SU-DHL-6 (cell line): ENCODE data around the gene IST1.

ENCODE experiments used
- H2AFZ ChIP-seq: fragments of 200-600 bp; sonication (generic); 2 replicates; pipeline ENCODE4 v1.6.1; 2014; ENCODE audit warnings: low read depth, mild to moderate bottlenecking, moderate library complexity, mixed read lengths, antibody characterized with exemption, low read length; ENCODE audit not compliant: severe bottlenecking
- H3F3A ChIP-seq: fragments of 200-600 bp; shearing (Covaris generic); 2 replicates; pipeline ENCODE4 v1.6.0; 2016; ENCODE audit warnings: antibody characterized with exemption, mild to moderate bottlenecking; ENCODE audit not compliant: insufficient read depth
- H3K27ac ChIP-seq: fragments of 200-600 bp; sonication (generic); 2 replicates; pipeline ENCODE4 v1.5.1; 2016; ENCODE audit warnings: low read depth, mild to moderate bottlenecking, low read length, moderate library complexity, mixed read lengths
- H3K27me3 ChIP-seq: fragments of 200-600 bp; sonication (generic), shearing (Covaris generic); 2 replicates; pipeline ENCODE4 v1.6.0; 2014; ENCODE audit warnings: mild to moderate bottlenecking, low read length
- H3K36me3 ChIP-seq: fragments of 200-600 bp; sonication (generic); 2 replicates; pipeline ENCODE4 v1.6.1; 2014; ENCODE audit warnings: mild to moderate bottlenecking, low read length, mixed read lengths
- H3K4me2 ChIP-seq: fragments of 300-600, 200-600 bp; shearing (Covaris generic), sonication (generic); 2 replicates; pipeline ENCODE4 v1.6.0; 2014; ENCODE audit warnings: low read length, low read depth, mild to moderate bottlenecking; ENCODE audit not compliant: poor library complexity, severe bottlenecking
- H3K4me3 ChIP-seq: fragments of 200-600 bp; sonication (generic); 2 replicates; pipeline ENCODE4 v1.5.1; 2014; ENCODE audit warnings: antibody characterized with exemption, low read length, mild to moderate bottlenecking, mixed read lengths; ENCODE audit not compliant: insufficient read depth, poor library complexity, severe bottlenecking
- H3K79me2 ChIP-seq: fragments of 200-600 bp; sonication (generic); 2 replicates; pipeline ENCODE4 v1.6.1; 2014; ENCODE audit warnings: mild to moderate bottlenecking, low read length, moderate library complexity; ENCODE audit not compliant: insufficient read depth
- H3K9ac ChIP-seq: fragments of 200-600 bp; sonication (generic); 2 replicates; pipeline ENCODE4 v1.7.0; 2014; ENCODE audit warnings: mild to moderate bottlenecking, low read length
- H3K9me2 ChIP-seq: fragments of 200-600 bp; sonication (generic); replicated peaks from 2 replicates; pipeline ENCODE4 v1.6.1; 2014; ENCODE audit warnings: low read length; ENCODE audit not compliant: insufficient read depth
- H3K9me3 ChIP-seq: fragments of 200-600 bp; sonication (generic); 2 replicates; pipeline ENCODE4 v1.6.1; 2014; ENCODE audit warnings: low read length, mixed read lengths; ENCODE audit not compliant: insufficient read depth
- H4K20me1 ChIP-seq: fragments of 200-600 bp; sonication (generic); 2 replicates; pipeline ENCODE4 v1.6.1; 2014; ENCODE audit warnings: low read depth, mild to moderate bottlenecking, antibody characterized with exemption, low read length, moderate library complexity, mixed read lengths
- EZH2phosphoT487 ChIP-seq: fragments of 200-600 bp; sonication (generic), shearing (Covaris generic); conservative IDR thresholded peaks from 2 replicates; pipeline ENCODE4 v1.6.1; 2018; ENCODE audit warnings: mild to moderate bottlenecking, antibody characterized with exemption, low read length, moderate library complexity, mixed read lengths
- TF ChIP-seq, protein P1 (sequence below): fragments of 200-600 bp; sonication (generic); IDR thresholded peaks from one replicate; pipeline ENCODE4 v1.5.1; 2017; ENCODE audit warnings: antibody characterized with exemption, mild to moderate bottlenecking, low read length, moderate library complexity; ENCODE audit not compliant: insufficient read depth, poor library complexity, severe bottlenecking

Gene IST1

GRCh38 chr16:71923941-71924690 is 28.8 kb downstream of the IST1 start:
- Histone ChIP-seq H3K36me3 (peaks cover 45% of the 10 kb centered on the region), H3K4me3 (no peak overlapping the region), H3K9me2 (no peaks in the 10 kb centered on the region), H3K27me3 (no peaks in the 10 kb centered on the region), H3K27ac (no peak overlapping the region), H3K4me2 (no peak overlapping the region), H3F3A (no peaks in the 10 kb centered on the region), H3K9ac (no peak overlapping the region), H3K9me3 (no peaks in the 10 kb centered on the region), H2AFZ (no peak overlapping the region), H4K20me1 (peaks cover 6% of the 10 kb centered on the region; the same call in 1 of the 2 replicates), H3K79me2 (peaks cover 11% of the 10 kb centered on the region)
- TF ChIP-seq EZH2phosphoT487: no peak
- TF ChIP-seq, protein P1, sequence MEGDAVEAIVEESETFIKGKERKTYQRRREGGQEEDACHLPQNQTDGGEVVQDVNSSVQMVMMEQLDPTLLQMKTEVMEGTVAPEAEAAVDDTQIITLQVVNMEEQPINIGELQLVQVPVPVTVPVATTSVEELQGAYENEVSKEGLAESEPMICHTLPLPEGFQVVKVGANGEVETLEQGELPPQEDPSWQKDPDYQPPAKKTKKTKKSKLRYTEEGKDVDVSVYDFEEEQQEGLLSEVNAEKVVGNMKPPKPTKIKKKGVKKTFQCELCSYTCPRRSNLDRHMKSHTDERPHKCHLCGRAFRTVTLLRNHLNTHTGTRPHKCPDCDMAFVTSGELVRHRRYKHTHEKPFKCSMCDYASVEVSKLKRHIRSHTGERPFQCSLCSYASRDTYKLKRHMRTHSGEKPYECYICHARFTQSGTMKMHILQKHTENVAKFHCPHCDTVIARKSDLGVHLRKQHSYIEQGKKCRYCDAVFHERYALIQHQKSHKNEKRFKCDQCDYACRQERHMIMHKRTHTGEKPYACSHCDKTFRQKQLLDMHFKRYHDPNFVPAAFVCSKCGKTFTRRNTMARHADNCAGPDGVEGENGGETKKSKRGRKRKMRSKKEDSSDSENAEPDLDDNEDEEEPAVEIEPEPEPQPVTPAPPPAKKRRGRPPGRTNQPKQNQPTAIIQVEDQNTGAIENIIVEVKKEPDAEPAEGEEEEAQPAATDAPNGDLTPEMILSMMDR: no peak

DNA sequence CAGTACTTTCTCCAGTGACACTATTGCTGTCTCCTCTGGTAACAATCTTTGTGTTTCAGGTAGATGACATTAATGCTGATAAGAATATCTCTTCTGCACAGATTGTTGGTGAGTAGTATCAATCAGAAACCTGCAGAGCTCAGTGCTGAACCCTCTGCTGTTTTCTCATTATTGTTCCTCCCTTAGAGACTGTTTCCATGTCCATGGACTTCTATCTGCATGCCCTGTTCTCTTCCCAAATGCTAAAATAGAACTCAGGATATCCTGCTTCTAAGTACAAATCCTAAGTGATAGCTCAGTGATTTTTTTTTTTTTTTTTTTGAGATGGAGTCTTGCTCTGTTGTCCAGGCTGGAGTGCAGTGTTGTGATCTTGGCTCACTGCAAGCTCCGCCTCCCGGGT is 29.4 kb downstream of the IST1 start:
- Histone ChIP-seq H4K20me1 (peaks cover 6% of the 10 kb centered on the region; the same call in 1 of the 2 replicates), H3F3A (no peaks in the 10 kb centered on the region), H3K4me3 (no peak overlapping the region), H3K79me2 (peaks cover 5% of the 10 kb centered on the region), H3K27me3 (no peaks in the 10 kb centered on the region), H3K4me2 (no peak overlapping the region), H3K27ac (no peak overlapping the region), H3K9me2 (no peaks in the 10 kb centered on the region), H3K36me3 (peaks cover 45% of the 10 kb centered on the region), H3K9me3 (no peaks in the 10 kb centered on the region), H2AFZ (no peak overlapping the region), H3K9ac (no peak overlapping the region)
- TF ChIP-seq, protein P1: no peak
- no peak for TF ChIP-seq EZH2phosphoT487

GRCh38 chr16:71927383-71927782 is 32.1 kb downstream of the IST1 start:
- peaks cover 7% of the 10 kb centered on the region for H3K79me2 ChIP-seq
- H3K9me3 ChIP-seq: no peaks in the 10 kb centered on the region
- TF ChIP-seq EZH2phosphoT487: no peak
- TF ChIP-seq, protein P1: no peak

More at GRCh38 chr16:71927383-71927782, 32.1 kb downstream of the IST1 start:
- H3K27me3 ChIP-seq: no peaks in the 10 kb centered on the region
- peaks cover 41% of the 10 kb centered on the region; the same call in 1 of the 2 replicates for H3K36me3 ChIP-seq
- H3K4me2 ChIP-seq: no peak overlapping the region
- peaks cover 6% of the 10 kb centered on the region; the same call in 1 of the 2 replicates for H4K20me1 ChIP-seq
- H2AFZ ChIP-seq: no peak overlapping the region
- H3K4me3 ChIP-seq: no peak overlapping the region
- no peak overlapping the region for H3K9ac ChIP-seq
- H3K27ac ChIP-seq: no peak overlapping the region
- H3K9me2 ChIP-seq: no peaks in the 10 kb centered on the region
- H3F3A ChIP-seq: peaks cover 6% of the 10 kb centered on the region; the same call in 1 of the 2 replicates
